Natural killer cell (primary cell): ENCODE results near the gene XXYLT1. TPM values are rescaled to one million over a fixed set of nuclear protein-coding genes. Genes with fewer than 3 reads are reported as not detected.

ENCODE experiments used
- ATAC-seq, 3 donors: fragments of 150-1000 bp in 2 of 3; fragments of 200-7000 bp in 1 of 3; cut with Tn5 transposase; 1 replicate in 1 of 3; 2 replicates in 2 of 3; pipeline ENCODE4 v1.10.0; 2021; ENCODE audit warnings: mild to moderate bottlenecking in 2 of 3, moderate library complexity in 2 of 3
- DNase-seq, 2 donors: peaks; one replicate each; pipeline versions ENCODE4 v3.0.0 to v3.0.0-alpha.2; 2013 to 2021; ENCODE audit warnings: mixed read lengths in 1 of 2
- H3K27ac ChIP-seq: one replicate; pipeline ENCODE4 v1.5.1; 2013; ENCODE audit warnings: mild to moderate bottlenecking, low read length
- H3K27me3 ChIP-seq: one replicate; pipeline ENCODE4 v1.6.1; 2013; ENCODE audit warnings: low read length; ENCODE audit not compliant: control insufficient read depth, insufficient read depth
- H3K36me3 ChIP-seq: one replicate; pipeline ENCODE4 v1.6.1; 2013; ENCODE audit warnings: low read length; ENCODE audit not compliant: control insufficient read depth, insufficient read depth
- H3K4me1 ChIP-seq: one replicate; pipeline ENCODE4 v1.6.1; 2013; ENCODE audit warnings: low read length; ENCODE audit not compliant: control insufficient read depth, insufficient read depth
- H3K4me3 ChIP-seq: one replicate; pipeline ENCODE4 v1.5.1; 2013; ENCODE audit warnings: low read length
- H3K9me3 ChIP-seq: one replicate; pipeline ENCODE4 v1.6.1; 2013; ENCODE audit warnings: low read length; ENCODE audit not compliant: control insufficient read depth, insufficient read depth
- H3K27ac Mint-ChIP-seq, 2 donors: one replicate each; pipeline ENCODE4 v1.8.0; 2022; ENCODE audit warnings: mild to moderate bottlenecking in 2 of 2, mixed read lengths in 2 of 2, moderate library complexity in 1 of 2
- H3K27me3 Mint-ChIP-seq, 2 donors: one replicate each; pipeline ENCODE4 v1.8.0; 2022; ENCODE audit warnings: low read depth in 2 of 2, mixed read lengths in 2 of 2
- H3K36me3 Mint-ChIP-seq: one replicate; pipeline ENCODE4 v1.8.0; 2022; ENCODE audit warnings: mixed read lengths
- H3K4me1 Mint-ChIP-seq, 2 donors: one replicate each; pipeline ENCODE4 v1.8.0; 2022; ENCODE audit warnings: mixed read lengths in 2 of 2
- H3K4me3 Mint-ChIP-seq: one replicate; pipeline ENCODE4 v1.8.0; 2022; ENCODE audit warnings: mild to moderate bottlenecking, moderate library complexity, mixed read lengths
- H3K9me3 Mint-ChIP-seq, 2 donors: one replicate each; pipeline ENCODE4 v1.8.0; 2022; ENCODE audit warnings: mixed read lengths in 2 of 2
- CTCF ChIP-seq: fragments of 200-600 bp; IDR thresholded peaks from one replicate; pipeline ENCODE4 v1.8.0; 2022; ENCODE audit warnings: antibody characterized with exemption
- WGBS: methylation state at CpG from one replicate; pipeline ENCODE4 v1.1.7; 2013; ENCODE audit warnings: missing lambda C conversion rate; ENCODE audit not compliant: insufficient coverage; 5-methylcytosine and 5-hydroxymethylcytosine counted together
- intact Hi-C: fragments of 100-400 bp; cut with micrococcal nuclease; formaldehyde crosslinking; loops from one replicate; pipeline ENCODE4 v1.14.2; 2022
- total RNA-seq, 4 donors: library from RNA; stranded (reverse); fragments of 120-200 nt in 1 of 4; gene quantifications; one replicate each; pipeline versions ENCODE4 v1.2.3 to v1.2.4, GENCODE V29; 2013 to 2022

Gene XXYLT1
- total RNA-seq, 3 donors from 2014 or later (not counting 1 experiment from before 2014, with no cell fraction given), result 8.7 to 13.6 (median 10.2) TPM

- H3K4me1 ChIP-seq, result peaks cover 28% of the 10 kb centered on the region
- H3K4me3 Mint-ChIP-seq, result no peak overlapping the region
These were observed 168.1 kb downstream of the XXYLT1 start for GRCh38 chr3:195102609-195103467.

GRCh38 chr3:195101927-195102608 lies 168.9 kb downstream of the XXYLT1 start:
- intact Hi-C loops, result no loop called here
- no peak overlapping the region for H3K4me3 ChIP-seq
- no peak for TF ChIP-seq CTCF
- no peak overlapping the region for H3K27ac ChIP-seq
- Mint-ChIP-seq H3K27ac (peak overlapping the region; percentile 22 to 60), H3K27me3 (no peaks in the 10 kb centered on the region), H3K36me3 (no peaks in the 10 kb centered on the region), H3K9me3 (no peaks in the 10 kb centered on the region), H3K4me1 (peaks cover 23 to 24% of the 10 kb centered on the region in 2 donors), H3K4me3 (no peak overlapping the region)
- no peaks in the 10 kb centered on the region for H3K36me3 ChIP-seq
- peaks cover 28% of the 10 kb centered on the region for H3K4me1 ChIP-seq
- 76% methylated on average over 12 of the region's 13 CpGs for WGBS
- ATAC-seq (no peak), DNase-seq (no peak)
- H3K9me3 ChIP-seq, result no peaks in the 10 kb centered on the region
- no peaks in the 10 kb centered on the region for H3K27me3 ChIP-seq

More at GRCh38 chr3:195102609-195103467, 168.1 kb downstream of the XXYLT1 start:
- no peak overlapping the region for H3K4me3 ChIP-seq
- WGBS, result 88% methylated on average over 18 of the region's 32 CpGs
- H3K27me3 Mint-ChIP-seq, result no peaks in the 10 kb centered on the region
- intact Hi-C loops, result no loop called here
- H3K9me3 ChIP-seq, result no peaks in the 10 kb centered on the region
- no peaks in the 10 kb centered on the region for H3K36me3 Mint-ChIP-seq
- TF ChIP-seq CTCF, result no peak
- ATAC-seq (no peak), DNase-seq (no peak)
- no peaks in the 10 kb centered on the region for H3K27me3 ChIP-seq
- H3K27ac ChIP-seq, result no peak overlapping the region
- peaks cover 23 to 25% of the 10 kb centered on the region in 2 donors for H3K4me1 Mint-ChIP-seq
- H3K36me3 ChIP-seq, result no peaks in the 10 kb centered on the region
- no peaks in the 10 kb centered on the region for H3K9me3 Mint-ChIP-seq
- peak overlapping the region; percentile 22 to 60 for H3K27ac Mint-ChIP-seq

- Mint-ChIP-seq H3K4me1 (peaks cover 18 to 19% of the 10 kb centered on the region in 2 donors), H3K4me3 (peak overlapping the region; percentile 52), H3K9me3 (no peaks in the 10 kb centered on the region), H3K36me3 (no peaks in the 10 kb centered on the region), H3K27ac (peak overlapping the region; percentile 78 to 88), H3K27me3 (no peaks in the 10 kb centered on the region)
- WGBS, result 47% methylated on average over 8 of the region's 8 CpGs
- DNase-seq (peak in 1 of 2 donors; percentile 20), ATAC-seq (peak; percentile 57 to 84 (median 82))
- intact Hi-C loops, result no loop called here
- no peak for TF ChIP-seq CTCF
- Histone ChIP-seq H3K4me3 (no peak overlapping the region), H3K9me3 (no peaks in the 10 kb centered on the region), H3K36me3 (no peaks in the 10 kb centered on the region), H3K27me3 (no peaks in the 10 kb centered on the region), H3K27ac (peak overlapping the region; percentile 63), H3K4me1 (peaks cover 20% of the 10 kb centered on the region)
These were observed 169.9 kb downstream of the XXYLT1 start for GRCh38 chr3:195101001-195101583.
